Activated gamma-delta T cell (primary cell): ENCODE data around the gene SOCS4.
"Not testable (repeated sequence)": the region's sequence is repeated elsewhere in the genome, so short reads cannot be mapped to it uniquely, and the experiment has no call there.

Source experiments
- DNase-seq: peaks from one replicate; lab custom pipeline; 2025; lab: John Stamatoyannopoulos, UW

SOCS4 gene

DNA sequence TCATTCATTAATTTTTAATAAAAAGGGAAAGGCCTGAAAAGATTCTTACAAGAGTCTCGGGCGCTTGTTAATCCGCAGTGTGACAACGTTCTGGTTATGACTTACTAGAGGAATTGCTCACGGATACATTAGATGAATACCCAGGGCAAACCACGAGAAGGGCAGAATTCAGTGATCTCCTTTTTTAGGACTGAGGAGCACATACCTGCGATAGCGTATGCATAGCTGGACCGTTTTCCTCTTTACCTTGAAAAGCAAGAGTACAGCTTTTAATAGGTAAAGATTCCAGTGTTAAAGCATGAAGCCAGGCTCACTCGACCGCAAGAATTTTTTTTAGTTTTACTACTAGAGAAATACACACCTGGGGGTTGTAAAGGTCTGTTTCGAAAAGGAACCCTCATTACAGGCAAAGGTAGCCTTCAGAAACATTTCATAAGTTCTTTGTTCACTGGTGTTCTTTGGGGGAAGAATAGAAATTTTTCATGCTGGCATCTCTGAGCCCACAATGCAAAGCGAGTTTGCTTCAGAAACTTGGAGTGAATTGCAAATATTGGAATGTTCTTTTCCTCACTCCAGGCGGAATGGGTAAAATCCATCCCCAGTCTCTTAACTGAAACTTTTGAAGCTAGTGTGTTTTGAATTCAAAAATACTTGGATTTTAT is 25.4 kb downstream of the SOCS4 start:
- DNase-seq, result no peak

DNA sequence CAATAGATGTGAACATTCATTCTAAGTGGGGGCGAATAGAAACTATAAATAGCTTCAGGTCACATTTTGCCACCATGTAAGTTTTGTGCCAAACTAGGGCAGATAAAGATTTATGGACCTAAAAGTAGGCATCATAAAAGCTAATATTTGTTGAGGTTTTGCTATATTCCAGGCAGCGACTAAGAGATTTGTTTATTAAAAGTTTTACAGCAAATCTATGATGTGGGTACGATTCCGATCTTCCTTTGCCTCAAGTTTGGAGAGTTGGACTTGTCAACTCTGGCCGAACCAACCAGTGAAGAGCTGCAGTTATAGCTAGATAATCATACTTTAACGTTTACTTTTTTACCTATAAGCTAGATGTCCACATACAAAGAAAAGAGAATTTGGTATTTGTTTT is 26.0 kb downstream of the SOCS4 start:
- DNase-seq, result no peak

DNA sequence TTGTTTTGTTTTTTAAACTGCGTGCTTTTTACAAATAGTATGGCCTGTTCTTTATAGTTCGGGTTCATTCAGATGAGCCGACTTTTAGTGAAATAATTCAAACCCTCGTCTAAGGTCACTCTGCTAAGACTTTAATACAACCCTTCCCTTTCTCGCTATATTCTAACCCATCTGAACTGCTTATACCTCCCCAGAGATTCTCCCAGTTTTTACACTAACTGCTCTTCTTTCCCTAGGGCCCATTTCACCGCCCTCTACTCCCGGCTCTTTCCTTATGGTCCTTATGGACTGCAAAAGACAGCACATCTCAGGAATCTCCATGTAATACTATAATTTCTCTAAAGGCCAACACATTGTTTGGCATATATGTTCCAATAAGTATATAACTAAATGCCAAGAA is 26.5 kb downstream of the SOCS4 start:
- DNase-seq, result no peak

DNA sequence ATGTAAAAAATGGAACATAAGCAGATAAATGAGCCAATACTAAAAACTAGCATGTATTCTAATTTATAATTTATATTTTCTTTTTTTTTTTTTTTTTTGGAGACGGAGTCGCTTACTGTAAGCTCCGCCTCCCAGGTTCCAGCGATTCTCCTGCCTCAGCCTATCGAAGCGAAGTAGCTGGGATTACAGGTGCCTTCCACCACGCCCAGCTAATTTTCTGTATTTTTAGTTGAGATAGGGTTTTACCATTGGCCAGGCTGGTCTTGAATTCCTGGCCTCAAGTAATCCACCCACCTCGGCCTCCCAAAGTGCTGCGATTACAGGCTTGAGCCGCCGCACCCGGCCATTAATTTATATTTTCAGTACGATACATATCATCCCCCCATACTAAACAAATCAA is 27.1 kb downstream of the SOCS4 start:
- DNase-seq, result no peak

DNA sequence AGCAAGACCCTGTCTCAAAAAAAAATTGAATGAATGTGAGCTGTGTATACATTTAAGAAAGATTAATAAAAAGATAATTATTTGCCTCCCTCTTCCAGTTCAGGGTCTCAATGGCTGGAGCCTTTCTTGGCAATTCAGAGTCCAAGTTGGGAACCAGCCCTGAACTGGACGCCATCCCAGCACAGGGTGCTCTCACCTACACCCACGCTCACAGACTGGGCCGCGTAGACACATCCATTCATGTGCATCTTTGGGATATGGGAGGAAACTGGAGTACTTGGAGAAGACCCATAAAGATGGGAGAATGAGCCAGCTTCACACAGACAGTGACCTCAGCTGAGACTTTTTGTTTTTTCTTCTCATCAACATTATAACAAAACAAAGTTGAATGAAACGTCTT is 30.9 kb downstream of the SOCS4 start:
- no peak for DNase-seq

DNA sequence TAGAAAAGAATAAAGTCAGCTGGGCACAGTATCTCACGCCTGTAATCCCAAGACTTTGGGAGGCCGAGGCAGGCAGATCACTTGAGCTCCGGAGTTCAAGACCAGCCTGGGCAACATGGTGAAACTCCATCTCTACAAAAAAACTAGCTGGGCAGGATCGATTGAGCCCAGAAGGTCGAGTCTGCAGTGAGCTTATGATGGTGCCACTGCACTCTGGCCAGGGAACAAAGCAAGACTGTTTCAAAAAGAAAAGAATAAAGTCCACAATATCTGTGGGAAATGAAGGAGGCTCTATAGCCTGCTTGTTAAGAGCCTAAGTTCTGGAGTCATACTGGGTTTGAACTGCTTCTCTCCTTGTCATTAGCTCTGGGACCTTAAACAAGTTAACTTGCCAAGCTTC is 32.3 kb downstream of the SOCS4 start:
- DNase-seq, result no peak

DNA sequence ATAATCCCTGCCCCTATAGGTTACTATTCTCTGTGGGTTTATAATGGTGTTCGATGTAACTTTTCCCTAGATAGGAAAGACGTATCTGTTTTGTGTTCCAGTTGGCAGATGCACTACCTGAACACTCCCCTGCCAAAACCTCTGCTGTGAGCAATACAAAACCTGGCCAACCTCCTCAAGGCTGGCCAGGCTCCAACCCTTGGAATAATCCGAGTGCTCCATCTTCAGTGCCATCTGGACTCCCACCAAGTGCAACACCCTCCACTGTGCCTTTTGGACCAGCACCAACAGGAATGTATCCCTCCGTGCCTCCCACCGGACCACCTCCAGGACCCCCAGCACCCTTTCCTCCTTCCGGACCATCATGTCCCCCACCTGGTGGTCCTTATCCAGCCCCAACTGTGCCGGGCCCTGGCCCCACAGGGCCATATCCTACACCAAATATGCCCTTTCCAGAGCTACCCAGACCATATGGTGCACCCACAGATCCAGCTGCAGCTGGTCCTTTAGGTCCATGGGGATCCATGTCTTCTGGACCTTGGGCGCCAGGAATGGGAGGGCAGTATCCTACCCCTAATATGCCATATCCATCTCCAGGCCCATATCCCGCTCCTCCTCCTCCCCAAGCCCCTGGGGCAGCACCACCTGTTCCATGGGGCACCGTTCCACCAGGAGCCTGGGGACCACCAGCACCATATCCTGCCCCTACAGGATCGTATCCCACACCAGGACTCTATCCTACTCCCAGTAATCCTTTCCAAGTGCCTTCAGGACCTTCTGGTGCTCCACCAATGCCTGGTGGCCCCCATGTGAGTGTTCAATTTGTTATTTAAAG is 35.7 kb downstream of the SOCS4 start:
- no peak for DNase-seq

DNA sequence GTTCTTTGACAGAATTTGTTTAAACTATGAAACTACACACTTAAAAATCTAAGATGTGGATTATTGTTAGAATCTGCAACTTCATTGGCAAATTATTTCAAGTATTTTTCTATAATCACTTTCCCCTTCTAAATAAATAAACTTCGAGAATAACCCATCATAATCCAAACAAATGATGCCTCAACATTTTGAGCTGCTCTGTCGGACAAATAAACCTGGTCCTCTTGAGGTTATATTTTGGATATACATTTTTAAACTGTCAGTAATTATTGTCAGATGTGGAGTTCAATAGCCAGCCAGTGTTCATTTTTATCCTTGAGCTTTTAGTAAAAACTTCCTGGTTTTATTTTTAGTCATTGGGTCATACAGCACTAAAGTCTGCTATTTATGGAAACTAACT is 37.9 kb downstream of the SOCS4 start:
- not testable (repeated sequence) for DNase-seq

DNA sequence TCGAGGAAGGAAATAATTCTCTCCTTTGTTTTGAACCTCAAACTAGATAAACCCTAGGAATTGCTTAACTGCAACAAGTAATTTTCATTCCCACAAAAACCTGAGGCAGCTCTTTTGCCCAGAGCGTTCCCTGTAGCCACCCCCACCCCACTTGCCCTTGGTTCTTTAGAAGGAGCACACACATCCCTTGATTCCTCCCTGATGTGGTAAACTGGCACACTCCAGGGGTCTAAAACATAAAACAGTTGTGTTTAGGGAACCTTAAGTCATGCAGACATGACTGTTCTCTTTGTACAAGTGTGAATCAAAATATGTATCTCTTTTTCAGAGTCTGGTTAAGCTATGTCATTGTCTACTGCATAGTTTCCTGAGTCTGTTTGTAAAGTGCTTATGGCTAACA is 38.4 kb downstream of the SOCS4 start:
- DNase-seq, result no peak

DNA sequence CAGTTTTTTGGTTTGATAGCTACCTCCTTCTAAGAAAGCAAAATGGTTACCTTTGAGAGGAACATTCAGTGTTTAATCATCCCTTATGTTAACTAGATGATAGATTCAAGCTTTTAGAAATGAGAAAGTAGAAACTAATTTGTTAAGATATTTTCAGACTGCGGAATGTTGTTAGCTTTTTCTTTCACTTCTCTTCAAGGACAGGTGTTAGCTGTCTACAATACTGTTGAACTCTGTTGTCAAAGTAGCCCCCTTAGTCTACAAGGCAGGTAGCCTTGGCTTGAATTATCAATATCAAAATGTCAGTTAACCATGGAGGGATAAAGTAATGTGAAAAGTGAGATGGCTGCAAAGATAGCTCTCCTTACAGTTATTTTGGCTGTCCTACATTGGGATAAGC is 39.2 kb downstream of the SOCS4 start:
- DNase-seq, result no peak

DNA sequence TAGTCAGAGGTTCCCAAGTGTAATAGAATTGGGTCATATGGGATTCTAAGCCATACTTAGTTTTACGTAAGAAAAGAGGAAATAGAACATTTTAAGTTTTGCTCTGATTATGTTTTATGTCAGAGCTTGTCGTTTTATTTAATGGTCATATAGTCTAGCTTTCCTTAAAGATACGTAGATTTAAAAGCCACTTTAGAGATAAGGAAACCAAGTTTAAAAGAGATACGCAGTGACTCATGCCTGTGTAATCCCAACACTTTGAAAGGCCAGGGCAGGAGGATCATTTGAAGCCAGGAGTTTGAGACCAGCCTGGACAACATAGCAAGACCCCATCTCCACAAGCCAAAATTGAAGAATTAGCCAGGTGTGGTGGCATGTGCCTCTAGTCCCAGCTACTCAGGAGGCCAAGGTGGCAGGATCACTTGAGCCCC is 44.0 kb downstream of the SOCS4 start:
- no peak for DNase-seq

DNA sequence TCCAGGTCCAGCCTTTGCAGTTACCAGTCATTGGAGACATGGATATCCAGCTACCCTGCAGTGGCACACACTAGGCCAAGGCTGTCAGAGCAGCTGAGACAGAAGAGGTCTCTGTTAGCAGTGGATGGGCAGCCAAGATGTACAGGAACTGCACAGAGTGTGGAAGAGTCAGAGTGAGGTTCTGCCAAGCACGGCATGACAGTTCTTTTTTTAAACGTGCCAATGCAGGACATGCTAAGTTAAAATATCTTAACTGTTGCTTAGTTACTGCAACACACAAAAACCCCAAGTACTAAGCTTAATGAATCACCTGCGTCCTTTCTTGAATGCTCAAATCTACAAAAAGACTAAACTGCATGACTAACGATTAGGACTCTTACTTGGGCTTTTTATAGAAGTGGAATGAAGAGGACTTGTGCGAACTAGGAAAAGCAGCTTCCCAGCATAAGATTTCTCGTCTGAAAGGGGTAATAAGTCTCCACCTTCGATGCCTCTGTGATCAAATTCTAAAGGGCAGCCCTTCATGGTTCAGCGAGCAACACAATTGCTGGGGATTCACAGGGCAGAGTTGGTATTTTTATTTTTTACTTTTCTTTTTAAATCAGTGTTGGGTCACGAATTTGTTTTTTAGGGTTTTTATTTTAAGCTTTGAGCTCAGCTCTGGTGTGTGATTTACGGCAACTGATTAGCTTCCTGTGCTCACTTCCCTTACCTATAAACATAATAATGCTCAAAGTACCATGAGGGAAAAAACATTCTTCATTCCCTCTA is 45.0 kb downstream of the SOCS4 start:
- no peak for DNase-seq

DNA sequence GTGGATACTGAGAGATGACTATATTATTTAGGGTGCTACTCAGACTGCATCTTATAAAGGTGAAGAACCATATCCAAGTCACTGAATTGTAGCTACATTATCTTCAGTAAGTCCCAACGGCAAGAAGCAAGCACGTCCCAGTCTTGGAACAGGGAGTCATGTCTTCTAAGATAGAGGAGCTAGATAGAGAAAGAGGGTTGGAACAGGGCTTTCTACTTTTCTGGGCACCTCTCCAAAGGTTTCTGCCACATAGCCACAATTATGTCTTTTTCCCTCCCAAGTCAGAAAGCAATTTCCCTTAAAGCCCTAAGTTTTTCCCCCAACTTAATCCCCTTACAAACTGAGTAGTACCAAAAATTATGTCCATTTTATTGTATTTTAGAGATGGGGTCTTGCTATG is 46.8 kb downstream of the SOCS4 start:
- DNase-seq, result no peak

DNA sequence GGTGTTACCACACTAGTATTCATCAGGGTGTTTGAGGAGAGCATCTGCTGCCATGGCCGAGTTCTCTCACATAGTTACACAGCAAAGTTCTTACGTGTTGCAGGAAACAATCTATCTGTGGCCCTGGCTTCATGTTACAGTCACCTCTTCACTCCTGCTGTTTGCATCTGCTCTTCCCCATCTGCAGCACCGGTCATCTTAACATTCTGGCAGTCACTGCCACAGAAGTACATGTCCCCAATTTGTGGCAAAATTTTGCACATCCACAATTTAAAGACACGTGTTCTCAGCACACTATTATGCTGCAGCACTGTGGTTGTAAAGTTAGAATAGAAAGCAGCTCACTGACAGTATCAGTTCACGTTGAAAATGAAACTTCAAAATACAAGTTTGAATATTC is 47.6 kb downstream of the SOCS4 start:
- no peak for DNase-seq

DNA sequence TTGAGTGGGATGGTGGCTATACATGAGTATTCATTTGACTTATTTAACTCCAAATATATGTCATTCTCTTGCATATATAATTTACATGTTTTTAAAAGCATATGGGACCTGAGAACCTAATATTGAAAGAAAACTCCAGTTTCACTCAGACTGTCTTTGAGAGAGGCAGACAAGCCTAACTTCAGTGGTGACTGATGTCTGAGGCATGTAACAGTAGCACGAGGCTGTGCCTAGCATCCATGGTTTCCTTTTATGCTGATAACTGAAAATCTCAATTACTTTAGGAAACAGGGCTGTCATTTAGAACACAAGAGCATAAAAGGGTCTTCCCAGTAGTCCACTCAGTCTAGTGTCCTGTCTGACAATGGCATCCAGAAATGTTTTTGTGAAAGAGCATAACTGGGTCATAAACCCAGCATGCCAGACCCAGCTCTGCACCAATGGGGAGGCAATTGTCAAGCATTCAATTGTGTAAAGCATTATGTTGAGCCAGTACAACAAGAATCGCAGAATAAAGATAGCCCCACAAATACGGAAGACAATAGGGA is 48.7 kb downstream of the SOCS4 start:
- DNase-seq, result no peak

DNA sequence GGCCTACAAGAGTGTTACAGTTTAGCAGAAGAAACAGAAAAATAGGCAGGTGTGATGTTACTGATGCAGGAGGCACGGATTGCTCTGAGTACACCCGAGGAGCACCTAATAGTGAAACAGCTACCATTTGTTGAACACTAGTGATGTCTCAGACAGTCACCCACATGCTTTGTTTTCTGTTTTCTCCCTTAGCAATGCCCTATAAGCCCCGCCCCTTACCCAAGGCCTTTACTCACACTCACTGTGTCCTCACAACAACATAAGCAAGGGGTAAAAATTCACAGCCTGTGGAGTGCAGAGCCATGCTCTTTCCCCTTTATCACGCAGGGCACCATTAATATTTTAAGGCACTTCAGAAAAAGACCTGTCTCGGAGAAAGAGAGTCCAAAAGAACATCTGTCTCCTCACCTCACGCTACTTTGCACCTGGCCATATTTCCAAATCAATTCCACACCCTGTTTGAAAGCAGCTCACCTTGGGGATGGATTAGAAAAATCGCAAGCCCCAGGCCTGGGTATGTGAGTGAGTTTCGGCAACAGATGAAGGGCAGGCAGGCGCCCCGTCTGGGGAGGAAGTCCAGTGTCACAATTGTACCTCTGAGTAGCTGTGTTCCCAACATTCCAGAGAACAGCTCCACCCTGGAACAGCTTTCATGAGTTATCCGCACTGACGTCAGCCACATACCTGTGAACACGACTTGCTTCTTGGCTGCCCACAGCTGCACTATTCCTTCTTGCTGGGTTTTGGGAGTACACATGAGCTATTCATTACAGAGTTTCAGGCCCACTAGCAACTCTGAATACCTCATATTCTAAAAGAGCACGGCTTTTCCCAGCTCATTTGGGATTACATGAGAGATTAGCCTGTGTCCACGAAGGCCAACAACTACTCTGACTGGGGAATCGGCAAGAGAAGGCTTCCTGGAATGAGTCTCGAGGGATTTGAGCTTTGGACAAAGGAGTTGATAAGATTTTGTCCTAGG is 50.4 kb downstream of the SOCS4 start:
- no peak for DNase-seq

DNA sequence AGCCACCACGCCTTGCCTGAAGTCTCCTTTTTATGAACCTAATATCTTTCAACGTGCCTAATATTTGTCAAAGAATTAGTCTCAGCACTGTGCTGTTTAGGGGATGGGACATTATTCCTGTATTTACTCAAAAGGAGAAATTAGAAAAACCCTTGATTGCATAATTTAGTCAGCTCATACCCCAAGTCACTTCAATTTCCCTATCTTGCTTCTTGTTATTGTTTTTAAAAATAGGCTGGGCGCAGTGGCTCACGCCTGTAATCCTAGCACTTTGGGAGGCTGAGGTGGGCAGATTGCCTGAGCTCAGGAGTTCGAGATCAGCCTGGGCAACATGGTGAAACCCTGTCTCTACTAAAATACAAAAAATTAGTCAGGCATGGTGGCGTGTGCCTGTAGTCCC is 52.9 kb downstream of the SOCS4 start:
- not testable (repeated sequence) for DNase-seq

DNA sequence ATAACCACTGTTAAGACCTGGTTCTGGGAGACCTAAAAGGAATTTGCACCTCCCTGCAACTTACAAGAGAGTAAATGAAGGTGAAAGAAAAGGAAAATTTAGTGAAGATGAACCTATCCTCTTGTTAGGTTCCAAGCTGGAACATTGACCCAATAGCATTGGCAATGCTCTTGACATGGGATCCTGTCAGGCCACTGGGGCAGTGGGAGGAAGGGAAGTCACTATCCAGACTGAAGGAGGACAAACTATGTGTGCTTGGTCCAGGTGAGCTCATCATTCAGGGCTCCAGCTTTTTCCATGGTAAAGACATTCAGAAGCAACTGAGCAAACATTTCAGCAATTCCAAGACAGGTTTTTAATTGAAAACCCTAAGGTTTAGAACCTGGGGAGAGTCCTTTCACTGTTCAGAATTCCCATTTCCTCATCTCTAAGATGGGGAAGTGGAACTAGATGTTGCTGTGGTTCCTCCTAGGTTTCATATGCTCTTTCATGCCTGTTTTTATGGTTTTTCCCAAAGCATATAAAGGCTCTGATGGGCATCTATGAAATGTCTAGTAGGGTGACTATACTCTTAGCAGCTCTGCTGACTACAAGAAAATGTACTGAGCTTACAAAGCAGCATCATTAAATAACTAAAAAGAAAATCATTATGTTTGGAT is 57.5 kb downstream of the SOCS4 start:
- DNase-seq, result no peak

DNA sequence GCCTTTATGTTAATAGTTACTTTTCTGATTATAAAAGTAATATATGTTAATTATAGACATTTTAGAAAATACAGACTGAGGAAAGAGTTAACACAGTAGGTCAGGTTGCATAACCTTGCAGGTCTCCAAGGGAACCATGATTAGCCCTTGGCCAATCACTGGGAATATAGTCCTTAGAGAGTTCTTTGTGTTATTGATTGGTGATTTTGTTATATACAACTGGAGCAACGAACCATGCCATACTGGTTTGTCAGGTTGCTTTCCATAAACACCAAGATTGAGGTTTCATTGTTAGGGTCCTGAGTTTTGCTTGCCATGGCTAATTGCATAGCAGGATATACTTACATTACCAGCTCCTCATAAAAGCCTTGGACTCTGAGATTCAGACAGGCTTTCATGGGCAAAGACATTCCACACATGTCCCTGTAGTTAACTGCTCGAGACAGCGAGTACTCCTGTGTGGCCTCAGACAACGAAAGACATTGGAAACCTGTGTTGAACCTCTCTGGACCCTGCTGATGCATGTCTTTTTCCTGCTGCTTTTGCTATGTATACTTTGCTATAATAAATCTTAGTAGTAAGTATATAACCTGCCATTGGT is 58.1 kb downstream of the SOCS4 start:
- DNase-seq, result no peak

DNA sequence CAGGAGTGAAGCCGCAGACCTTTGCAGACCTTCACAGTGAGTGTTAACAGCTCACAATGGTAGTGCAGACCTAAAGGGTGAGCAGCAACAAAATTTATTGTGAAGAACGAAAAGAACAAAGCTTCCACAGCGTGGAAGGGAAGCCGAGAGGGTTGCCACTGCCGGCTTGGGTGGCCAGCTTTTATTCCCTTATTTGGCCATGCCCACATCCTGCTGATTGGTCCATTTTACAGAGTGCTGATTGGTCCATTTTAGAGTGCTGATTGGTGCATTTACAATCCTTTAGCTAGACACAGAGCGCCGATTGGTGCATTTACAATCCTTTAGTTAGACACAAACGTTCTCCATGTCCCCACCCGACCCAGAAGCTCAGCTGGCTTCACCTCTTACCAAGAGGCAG is 59.9 kb downstream of the SOCS4 start:
- DNase-seq, result no peak
